Measurements from ENCODE around the gene HEPHL1.

Gene HEPHL1

GRCh38 chr11:93984196-93984567, 37.0 kb upstream of the HEPHL1 start:
- no peak for TF ChIP-seq CTCF (IDR thresholded peaks at IDR 0.05; ENCODE audit: insufficient read depth, low read length, missing control alignments)
- H3K4me3 ChIP-seq (ENCODE audit: low read depth, low read length) = no peak overlapping the region
- ChIA-PET CTCF (no interaction called here), POLR2A (no interaction called here)
- DNase-seq (ENCODE audit: low read depth, low spot score) = no peak

GRCh38 chr11:93984936-93985335, 36.2 kb upstream of the HEPHL1 start:
- POLR2A ChIA-PET = no interaction called here
- no peak for DNase-seq (ENCODE audit: low read depth, low spot score)
- no peak overlapping the region for H3K4me3 ChIP-seq (ENCODE audit: low read depth, low read length)
- CTCF ChIA-PET = no interaction called here
- TF ChIP-seq CTCF (IDR thresholded peaks at IDR 0.05; ENCODE audit: insufficient read depth, low read length, missing control alignments) = no peak

GRCh38 chr11:93986716-93987115, 34.4 kb upstream of the HEPHL1 start:
- POLR2A ChIA-PET = no interaction called here

GRCh38 chr11:93988455-93988854, 32.7 kb upstream of the HEPHL1 start:
- no peak overlapping the region for H3K4me3 ChIP-seq (ENCODE audit: low read depth, low read length)
- no peak for TF ChIP-seq CTCF (IDR thresholded peaks at IDR 0.05; ENCODE audit: insufficient read depth, low read length, missing control alignments)
- ChIA-PET CTCF (no interaction called here), POLR2A (no interaction called here)
- DNase-seq (ENCODE audit: low read depth, low spot score) = no peak

More at GRCh38 chr11:93986716-93987115, 34.4 kb upstream of the HEPHL1 start:
- TF ChIP-seq CTCF (IDR thresholded peaks at IDR 0.05; ENCODE audit: insufficient read depth, low read length, missing control alignments) = no peak
- CTCF ChIA-PET = no interaction called here
- H3K4me3 ChIP-seq (ENCODE audit: low read depth, low read length) = no peak overlapping the region
- no peak for DNase-seq (ENCODE audit: low read depth, low spot score)

GRCh38 chr11:93988912-93989311, 32.2 kb upstream of the HEPHL1 start:
- ChIA-PET CTCF (interaction anchor here (1.5 kb wide), 1 partner anchor 8 kb away, joined by 3 read pairs; no protein-coding TSS in a partner anchor), POLR2A (no interaction called here)
- no peak for DNase-seq (ENCODE audit: low read depth, low spot score)
- no peak for TF ChIP-seq CTCF (IDR thresholded peaks at IDR 0.05; ENCODE audit: insufficient read depth, low read length, missing control alignments)
- H3K4me3 ChIP-seq (ENCODE audit: low read depth, low read length) = no peak overlapping the region

- H3K4me3 ChIP-seq (ENCODE audit: low read depth, low read length) = no peak overlapping the region
- TF ChIP-seq CTCF (IDR thresholded peaks at IDR 0.05; ENCODE audit: insufficient read depth, low read length, missing control alignments) = no peak
- ChIA-PET POLR2A (no interaction called here), CTCF (no interaction called here)
- no peak for DNase-seq (ENCODE audit: low read depth, low spot score)
Measured at GRCh38 chr11:93993747-93994146, 27.4 kb upstream of the HEPHL1 start.

Data from AG04449 (cell line).